Upper lobe of left lung (tissue), 6 donors: ENCODE data around the gene RHOH. TPM values are rescaled to one million over a fixed set of nuclear protein-coding genes. Genes with fewer than 3 reads are reported as not detected.
A peak's percentile ranks its signal among the peaks of the same experiment; 100 is the strongest.

Source experiments
- ATAC-seq, 2 donors: fragments of 200-7000 bp; cut with Tn5 transposase; one replicate each; pipeline ENCODE4 v1.9.1; 2022; ENCODE audit warnings: mild to moderate bottlenecking in 2 of 2, moderate library complexity in 2 of 2; ENCODE audit not compliant: low FRiP score in 2 of 2
- DNase-seq, 2 donors: peaks; one replicate each; pipeline ENCODE4 v3.0.0-alpha.2; 2019 to 2020
- H3K27ac ChIP-seq, 4 donors: fragments of 200-600 bp; sonication (generic); one replicate each; pipeline ENCODE4 v1.5.1; 2016 to 2019
- H3K27me3 ChIP-seq, 4 donors: fragments of 200-600 bp; sonication (generic); one replicate each; pipeline ENCODE4 v1.5.1; 2017 to 2019
- H3K36me3 ChIP-seq, 4 donors: fragments of 200-600 bp; sonication (generic); one replicate each; pipeline ENCODE4 v1.5.1; 2016 to 2019
- H3K4me1 ChIP-seq, 4 donors: fragments of 200-600 bp; sonication (generic); one replicate each; pipeline ENCODE4 v1.5.1; 2018 to 2019
- H3K4me3 ChIP-seq, 4 donors: fragments of 200-600 bp; sonication (generic); one replicate each; pipeline ENCODE4 v1.5.1; 2017 to 2019; ENCODE audit warnings: mild to moderate bottlenecking in 2 of 4, moderate library complexity in 1 of 4
- H3K9me3 ChIP-seq, 4 donors: fragments of 200-600 bp; sonication (generic); one replicate each; pipeline ENCODE4 v1.5.1; 2018 to 2019
- EP300 ChIP-seq, 4 donors: sonication (generic); formaldehyde crosslinking; IDR thresholded peaks; one replicate each; pipeline ENCODE4 v1.5.1; 2017; ENCODE audit warnings: antibody characterized with exemption in 4 of 4, control low read depth in 2 of 4
- POLR2A ChIP-seq, 4 donors: fragments of 450-650 bp; IDR thresholded peaks; one replicate each; pipeline ENCODE4 v1.5.1; 2016 to 2017; ENCODE audit warnings: antibody characterized with exemption in 4 of 4, mild to moderate bottlenecking in 2 of 4
- POLR2AphosphoS5 ChIP-seq, 2 donors: sonication (generic); formaldehyde crosslinking; IDR thresholded peaks; one replicate each; pipeline ENCODE4 v1.5.1; 2017; ENCODE audit warnings: antibody characterized with exemption in 2 of 2
- WGBS, 2 donors: methylation state at CpG; one replicate each; pipeline ENCODE4 v1.1.5; 2017 to 2018; 5-methylcytosine and 5-hydroxymethylcytosine counted together
- total RNA-seq, 6 donors: library from RNA; depleted of rRNA in 4 of 6; stranded (reverse); fragments of >200 nt in 4 of 6; gene quantifications; one replicate each; pipeline versions ENCODE4 v1.1.0 to v1.2.1, GENCODE V29; 2016 to 2021
- TF ChIP-seq, protein P1 (sequence below), 6 experiments: fragments of 450-650 bp in 4 of 6; fragments of 200-600 bp in 2 of 6; sonication (generic) in 2 of 6; IDR thresholded peaks; one replicate each; pipeline ENCODE4 v1.5.1; 2016 to 2019; ENCODE audit warnings: antibody characterized with exemption in 6 of 6
- donor health status: DM: no; HTN: no; CAD: no; lungs with moderate emphysema.
- donor health status: DM: no; HTN: yes; CAD: no; lungs with severe emphysema.

The RHOH gene
- total RNA-seq, 6 donors from 2014 or later = 5.5 to 19.9 (median 8.4) TPM

DNA sequence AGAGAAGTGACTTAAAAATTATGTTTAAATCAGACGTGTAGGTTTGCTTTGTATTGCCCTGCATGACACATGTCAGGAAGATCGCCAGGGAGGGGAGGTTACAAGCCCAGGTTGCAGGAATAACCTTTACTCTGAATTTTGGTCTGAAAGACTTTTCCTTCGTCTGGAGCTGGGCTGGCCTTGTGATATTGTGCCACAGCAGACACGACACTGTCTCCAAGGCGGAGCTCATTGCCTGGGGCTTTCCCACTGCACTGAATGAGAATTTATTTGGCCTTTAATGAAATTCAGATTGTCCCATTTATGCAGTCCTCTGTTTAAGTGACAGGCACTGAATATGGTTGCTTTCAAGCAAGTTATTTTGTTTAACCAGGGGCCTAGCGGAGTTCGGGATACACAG lies 45.1 kb downstream of the RHOH start:
- H3K27ac ChIP-seq = no peak overlapping the region
- H3K27me3 ChIP-seq = no peaks in the 10 kb centered on the region
- WGBS, 2 donors = 64 to 68% methylated on average over 7 of the region's 7 CpGs
- H3K36me3 ChIP-seq = no peaks in the 10 kb centered on the region
- no peak for ATAC-seq
- no peaks in the 10 kb centered on the region for H3K9me3 ChIP-seq
- peaks cover 0 to 4% (median 1%) of the 10 kb centered on the region in 4 donors for H3K4me1 ChIP-seq
- TF ChIP-seq EP300 (IDR thresholded peaks at IDR 0.05) (no peak), POLR2A (IDR thresholded peaks at IDR 0.05) (no peak), POLR2AphosphoS5 (IDR thresholded peaks at IDR 0.05) (no peak)
- TF ChIP-seq, protein P1, sequence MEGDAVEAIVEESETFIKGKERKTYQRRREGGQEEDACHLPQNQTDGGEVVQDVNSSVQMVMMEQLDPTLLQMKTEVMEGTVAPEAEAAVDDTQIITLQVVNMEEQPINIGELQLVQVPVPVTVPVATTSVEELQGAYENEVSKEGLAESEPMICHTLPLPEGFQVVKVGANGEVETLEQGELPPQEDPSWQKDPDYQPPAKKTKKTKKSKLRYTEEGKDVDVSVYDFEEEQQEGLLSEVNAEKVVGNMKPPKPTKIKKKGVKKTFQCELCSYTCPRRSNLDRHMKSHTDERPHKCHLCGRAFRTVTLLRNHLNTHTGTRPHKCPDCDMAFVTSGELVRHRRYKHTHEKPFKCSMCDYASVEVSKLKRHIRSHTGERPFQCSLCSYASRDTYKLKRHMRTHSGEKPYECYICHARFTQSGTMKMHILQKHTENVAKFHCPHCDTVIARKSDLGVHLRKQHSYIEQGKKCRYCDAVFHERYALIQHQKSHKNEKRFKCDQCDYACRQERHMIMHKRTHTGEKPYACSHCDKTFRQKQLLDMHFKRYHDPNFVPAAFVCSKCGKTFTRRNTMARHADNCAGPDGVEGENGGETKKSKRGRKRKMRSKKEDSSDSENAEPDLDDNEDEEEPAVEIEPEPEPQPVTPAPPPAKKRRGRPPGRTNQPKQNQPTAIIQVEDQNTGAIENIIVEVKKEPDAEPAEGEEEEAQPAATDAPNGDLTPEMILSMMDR (IDR thresholded peaks at IDR 0.05) = no peak
- DNase-seq = no peak
- H3K4me3 ChIP-seq = no peak overlapping the region

DNA sequence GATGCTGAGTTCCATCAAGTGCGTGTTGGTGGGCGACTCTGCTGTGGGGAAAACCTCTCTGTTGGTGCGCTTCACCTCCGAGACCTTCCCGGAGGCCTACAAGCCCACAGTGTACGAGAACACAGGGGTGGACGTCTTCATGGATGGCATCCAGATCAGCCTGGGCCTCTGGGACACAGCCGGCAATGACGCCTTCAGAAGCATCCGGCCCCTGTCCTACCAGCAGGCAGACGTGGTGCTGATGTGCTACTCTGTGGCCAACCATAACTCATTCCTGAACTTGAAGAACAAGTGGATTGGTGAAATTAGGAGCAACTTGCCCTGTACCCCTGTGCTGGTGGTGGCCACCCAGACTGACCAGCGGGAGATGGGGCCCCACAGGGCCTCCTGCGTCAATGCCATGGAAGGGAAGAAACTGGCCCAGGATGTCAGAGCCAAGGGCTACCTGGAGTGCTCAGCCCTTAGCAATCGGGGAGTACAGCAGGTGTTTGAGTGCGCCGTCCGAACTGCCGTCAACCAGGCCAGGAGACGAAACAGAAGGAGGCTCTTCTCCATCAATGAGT lies 46.6 kb downstream of the RHOH start:
- Histone ChIP-seq H3K4me3 (no peak overlapping the region), H3K27ac (peak overlapping the region in 2 of 4 donors; percentile 40 to 51), H3K4me1 (peaks cover 0 to 4% (median 1%) of the 10 kb centered on the region in 4 donors), H3K27me3 (no peaks in the 10 kb centered on the region), H3K9me3 (no peaks in the 10 kb centered on the region), H3K36me3 (no peaks in the 10 kb centered on the region)
- WGBS, 2 donors = 94 to 96% methylated on average over 19 of the region's 19 CpGs
- TF ChIP-seq, protein P1 (IDR thresholded peaks at IDR 0.05) = no peak
- TF ChIP-seq POLR2A (IDR thresholded peaks at IDR 0.05) (no peak), POLR2AphosphoS5 (IDR thresholded peaks at IDR 0.05) (no peak), EP300 (IDR thresholded peaks at IDR 0.05) (no peak)
- no peak for ATAC-seq
- peak in 1 of 2 donors; percentile 33 for DNase-seq

DNA sequence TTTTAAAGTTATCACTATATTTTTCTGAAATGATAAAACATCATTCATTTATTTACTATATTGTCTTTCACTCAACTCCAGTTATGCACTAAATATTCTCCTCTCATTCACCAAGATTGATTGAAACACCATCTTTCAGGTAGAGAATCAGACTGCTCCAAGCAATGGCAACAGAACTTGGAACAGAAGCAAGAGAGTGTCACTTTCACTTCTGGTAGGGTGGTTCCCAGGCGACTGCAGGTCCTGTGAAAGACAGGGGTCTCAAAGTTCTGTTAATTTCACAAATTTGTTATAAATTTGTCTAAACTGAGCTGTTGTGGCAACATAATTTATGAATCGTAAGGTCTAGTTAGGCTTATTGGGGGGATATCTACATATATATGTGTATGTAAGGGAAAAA lies 47.8 kb downstream of the RHOH start:
- Histone ChIP-seq H3K36me3 (no peaks in the 10 kb centered on the region), H3K4me1 (peaks cover 0 to 4% (median 1%) of the 10 kb centered on the region in 4 donors), H3K4me3 (no peak overlapping the region), H3K27ac (no peak overlapping the region), H3K9me3 (no peaks in the 10 kb centered on the region), H3K27me3 (no peaks in the 10 kb centered on the region)
- 67 to 88% methylated on average over 2 of the region's 2 CpGs for WGBS, 2 donors
- DNase-seq (no peak), ATAC-seq (no peak)
- TF ChIP-seq, protein P1 (IDR thresholded peaks at IDR 0.05) = no peak
- TF ChIP-seq POLR2AphosphoS5 (IDR thresholded peaks at IDR 0.05) (no peak), EP300 (IDR thresholded peaks at IDR 0.05) (no peak), POLR2A (IDR thresholded peaks at IDR 0.05) (no peak)

DNA sequence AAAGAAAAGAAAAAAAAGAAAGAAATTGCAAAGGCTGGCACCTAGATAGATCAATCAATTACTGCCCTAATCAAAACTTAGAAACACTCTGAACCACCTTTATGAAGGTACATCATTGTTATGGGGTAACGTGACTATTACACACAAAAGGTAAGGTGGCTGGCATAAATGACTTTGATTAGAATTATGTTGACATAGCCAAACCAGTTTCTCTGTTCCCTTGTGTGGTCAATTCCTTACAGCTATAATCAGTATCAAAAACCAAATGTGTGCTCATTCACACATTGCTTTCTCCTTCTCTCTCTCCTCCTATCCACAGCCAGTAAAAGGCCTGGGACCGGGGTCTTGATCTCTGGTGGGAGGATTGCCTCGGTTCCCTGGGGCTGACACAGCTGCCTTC lies 48.7 kb downstream of the RHOH start:
- H3K9me3 ChIP-seq = no peaks in the 10 kb centered on the region
- peaks cover 0 to 4% (median 1%) of the 10 kb centered on the region in 4 donors for H3K4me1 ChIP-seq
- no peak overlapping the region for H3K27ac ChIP-seq
- no peaks in the 10 kb centered on the region for H3K36me3 ChIP-seq
- TF ChIP-seq, protein P1 (IDR thresholded peaks at IDR 0.05) = no peak
- ATAC-seq (no peak), DNase-seq (no peak)
- no peaks in the 10 kb centered on the region for H3K27me3 ChIP-seq
- no peak overlapping the region for H3K4me3 ChIP-seq
- WGBS, 2 donors = 72 to 80% methylated on average over 3 of the region's 3 CpGs
